Neural cell (in vitro differentiated cells): Measurements from ENCODE around the gene KIFAP3.

Experiments
- CTCF ChIP-seq: fragments of 450-650 bp; IDR thresholded peaks from 2 replicates; pipeline ENCODE4 v1.5.1; 2014; ENCODE audit warnings: antibody characterized with exemption, mild to moderate bottlenecking, moderate library complexity; ENCODE audit not compliant: poor library complexity, severe bottlenecking
- POLR2AphosphoS5 ChIP-seq: IDR thresholded peaks from 2 replicates; pipeline ENCODE4 v1.6.1; 2012
- SMC3 ChIP-seq: fragments of 450-650 bp; conservative IDR thresholded peaks from 2 replicates; pipeline ENCODE4 v1.6.1; 2014; ENCODE audit warnings: antibody characterized with exemption, mild to moderate bottlenecking, moderate library complexity; ENCODE audit not compliant: poor library complexity
- TAF1 ChIP-seq: IDR thresholded peaks from 2 replicates; pipeline ENCODE4 v1.6.1; 2012; ENCODE audit warnings: low read depth

GRCh38 chr1:169886931-169887330, 187.6 kb downstream of the KIFAP3 start:
- TF ChIP-seq TAF1 (no peak), CTCF (no peak), POLR2AphosphoS5 (no peak), SMC3 (no peak)
